HepG2 (cell line): Measurements from ENCODE around the gene BIRC6. TPM values are rescaled to one million over a fixed set of nuclear protein-coding genes. Genes with fewer than 3 reads are reported as not detected.

Experiments
- ATAC-seq: fragments of 200-7000 bp; cut with Tn5 transposase; 3 replicates; pipeline ENCODE4 v1.9.1; 2020; ENCODE audit warnings: mild to moderate bottlenecking, moderate library complexity
- BruUV-seq: library from RNA; stranded (reverse); fragments of 400-500 nt; replicated peaks from 2 replicates; lab custom pipeline; 2021; lab: Mats Ljungman, UMichigan
- CTCF ChIA-PET: fragments of 300-600 bp; formaldehyde crosslinking; extraction: SDS; loops from one replicate; lab custom pipeline; 2021; ENCODE audit warnings: low total read pairs, inconsistent platforms, low intra/inter-chr PET ratio; lab: Yijun Ruan, JAX
- POLR2A ChIA-PET: fragments of 350-600 bp; sonication (Branson Sonifier 250); formaldehyde crosslinking; loops from one replicate; lab custom pipeline; 2020; ENCODE audit warnings: antibody characterized with exemption, inconsistent platforms; lab: Yijun Ruan, JAX
- DNase-seq: peaks from one replicate; pipeline ENCODE4 v3.0.0-alpha.2; 2015; ENCODE audit warnings: low spot score
- FAIRE-seq: peaks from 3 replicates; lab custom pipeline; 2011; peaks lifted over from hg19 to GRCh38; lab: Jason Lieb, UNC
- H2AFZ ChIP-seq: one replicate; pipeline ENCODE4 v1.6.1; 2011; ENCODE audit warnings: low read length, inconsistent platforms
- H3K27ac ChIP-seq: fragments of 300-600 bp; 3 replicates; pipeline ENCODE4 v1.8.0; 2011; ENCODE audit warnings: mixed run types, mild to moderate bottlenecking, mixed read lengths, low read length, inconsistent platforms; ENCODE audit not compliant: insufficient read depth; ENCODE audit errors: extremely low read length
- H3K27me3 ChIP-seq, 2 experiments: fragments of 200-600 bp in 1 of 2; 2 replicates in 1 of 2; 3 replicates in 1 of 2; pipeline versions ENCODE4 v1.6.0 to v1.8.0; 2011; ENCODE audit warnings: low read length in 2 of 2, mild to moderate bottlenecking in 2 of 2, moderate library complexity in 2 of 2, inconsistent platforms in 1 of 2; ENCODE audit not compliant: insufficient read depth in 2 of 2, control insufficient read depth in 1 of 2
- H3K36me3 ChIP-seq, 2 experiments: fragments of 200-600 bp in 1 of 2; replicated peaks in 1 of 2; 2 replicates in 1 of 2; 3 replicates in 1 of 2; pipeline versions ENCODE4 v1.5.1 to v1.8.0; 2011; ENCODE audit warnings: low read length in 2 of 2, inconsistent platforms in 1 of 2; ENCODE audit not compliant: insufficient read depth in 2 of 2, control insufficient read depth in 1 of 2
- H3K4me1 ChIP-seq: 2 replicates; pipeline ENCODE4 v1.5.1; 2012; ENCODE audit warnings: low read length, inconsistent platforms; ENCODE audit not compliant: insufficient read depth
- H3K4me2 ChIP-seq: 2 replicates; pipeline ENCODE4 v1.6.0; 2011; ENCODE audit warnings: low read depth, low read length, inconsistent platforms
- H3K4me3 ChIP-seq, 3 experiments: fragments of 200-600 bp in 1 of 3; sonication (generic), shearing (Covaris generic) in 1 of 3; replicated peaks in 1 of 3; 2 replicates each; pipeline ENCODE4 v1.5.1; 2011 to 2016; ENCODE audit warnings: low read length in 3 of 3, inconsistent platforms in 2 of 3, low read depth in 2 of 3, mild to moderate bottlenecking in 2 of 3, control low read depth in 1 of 3, mixed read lengths in 1 of 3; ENCODE audit not compliant: insufficient read depth in 1 of 3
- H3K79me2 ChIP-seq: one replicate; pipeline ENCODE4 v1.6.1; 2011; ENCODE audit warnings: low read length, inconsistent platforms; ENCODE audit not compliant: insufficient read depth
- H3K9ac ChIP-seq: 2 replicates; pipeline ENCODE4 v1.6.0; 2011; ENCODE audit warnings: mild to moderate bottlenecking, low read depth, low read length, inconsistent platforms; ENCODE audit not compliant: insufficient read depth
- H3K9me3 ChIP-seq: 2 replicates; pipeline ENCODE4 v1.5.1; 2012; ENCODE audit warnings: mild to moderate bottlenecking, low read length
- H4K20me1 ChIP-seq: 2 replicates; pipeline ENCODE4 v1.6.0; 2011; ENCODE audit warnings: inconsistent platforms, mild to moderate bottlenecking, low read length, moderate library complexity; ENCODE audit not compliant: insufficient read depth
- CBX5 ChIP-seq: sonication (generic); formaldehyde crosslinking; IDR thresholded peaks from 2 replicates; pipeline ENCODE4 v1.4.0; 2020; ENCODE audit warnings: missing genetic modification reagents, borderline replicate concordance
- CEBPB ChIP-seq: IDR thresholded peaks from 2 replicates; pipeline ENCODE4 v1.6.1; 2011; ENCODE audit warnings: low read depth, low read length, improper control_type of control experiment, borderline replicate concordance
- CTCF ChIP-seq: sonication (generic); formaldehyde crosslinking; IDR thresholded peaks from 2 replicates; pipeline ENCODE4 v1.5.0; 2020; ENCODE audit warnings: mild to moderate bottlenecking, missing genetic modification reagents, moderate library complexity
- HNRNPH1 ChIP-seq: fragments of 200-400 bp; formaldehyde crosslinking; optimal IDR thresholded peaks from 2 replicates; pipeline ENCODE3; 2017; ENCODE audit warnings: mild to moderate bottlenecking, low read depth, low read length
- HOXA3 ChIP-seq: sonication (generic); formaldehyde crosslinking; IDR thresholded peaks from 2 replicates; pipeline ENCODE4 v1.5.0; 2020; ENCODE audit warnings: missing genetic modification reagents
- HOXA7 ChIP-seq: sonication (generic); formaldehyde crosslinking; IDR thresholded peaks from 2 replicates; pipeline ENCODE4 v1.8.1; 2022; ENCODE audit warnings: mild to moderate bottlenecking, missing genetic modification reagents, moderate library complexity
- KDM1A ChIP-seq: IDR thresholded peaks from 2 replicates; pipeline ENCODE4 v1.6.1; 2016; ENCODE audit warnings: missing compliant biosample characterization
- TOE1 ChIP-seq: sonication (generic); formaldehyde crosslinking; IDR thresholded peaks from 2 replicates; pipeline ENCODE4 v1.4.0; 2020; ENCODE audit warnings: mild to moderate bottlenecking, missing genetic modification reagents
- ZBTB1 ChIP-seq: sonication (generic); formaldehyde crosslinking; IDR thresholded peaks from 2 replicates; pipeline ENCODE4 v1.4.0; 2020; ENCODE audit warnings: missing genetic modification reagents, borderline replicate concordance
- WGBS: methylation state at CpG from one replicate; pipeline ENCODE4 v1.1.6; 2017; ENCODE audit warnings: low lambda C conversion rate; 5-methylcytosine and 5-hydroxymethylcytosine counted together
- in situ Hi-C: cut with HindIII; loops from 2 replicates; pipeline ENCODE4 v1.10.0; 2017; ENCODE audit warnings: low pct_unique_long_range_greater_than_20kb; ENCODE audit not compliant: extremely low pct_ligation_motif_present
- intact Hi-C: fragments of 100-400 bp; cut with micrococcal nuclease; formaldehyde crosslinking; loops from one replicate; pipeline ENCODE4 v1.10.0; 2022; ENCODE audit not compliant: unreplicated experiment
- polyA plus RNA-seq, 8 experiments: library from polyadenylated mRNA; depleted of rRNA in 3 of 8; stranded (reverse) in 7 of 8; unstranded in 1 of 8; fragments of >200 nt; fragmentation: Illumina TruSeq in 4 of 8; extraction: Trizol in 4 of 8; gene quantifications; 2 replicates each; pipeline versions ENCODE4 v1.2.1 to v1.2.3, GENCODE V29; 2011 to 2016; ENCODE audit warnings: low read depth in 4 of 8, missing spikeins in 1 of 8, mixed read lengths in 1 of 8; ENCODE audit not compliant: insufficient read depth in 1 of 8
- total RNA-seq, 5 experiments: library from RNA; depleted of rRNA; stranded (reverse); fragments of >200 nt; fragmentation: Illumina TruSeq; extraction: Trizol; gene quantifications; 2 replicates each; pipeline ENCODE4 v1.2.3, GENCODE V29; 2016; ENCODE audit warnings: low read depth in 1 of 5
- TF ChIP-seq, protein P1 (sequence below): sonication (generic); formaldehyde crosslinking; IDR thresholded peaks from 2 replicates; pipeline ENCODE4 v1.4.0; 2020; ENCODE audit warnings: missing genetic modification reagents, mild to moderate bottlenecking, borderline replicate concordance
- TF ChIP-seq, protein P2 (sequence below), 2 experiments: sonication (generic) in 1 of 2; formaldehyde crosslinking in 1 of 2; IDR thresholded peaks; 2 replicates each; pipeline versions ENCODE4 v1.4.0 to v1.6.1; 2018 to 2020; ENCODE audit warnings: missing genetic modification reagents in 2 of 2, borderline replicate concordance in 1 of 2, low read depth in 1 of 2, mild to moderate bottlenecking in 1 of 2, missing biosample characterization in 1 of 2

Gene BIRC6
- total and polyA plus RNA-seq, 2 of the 13 experiments (the other 11 are each of a cell fraction or from before 2014, with no cell fraction given), result 65.6 to 120 TPM

DNA sequence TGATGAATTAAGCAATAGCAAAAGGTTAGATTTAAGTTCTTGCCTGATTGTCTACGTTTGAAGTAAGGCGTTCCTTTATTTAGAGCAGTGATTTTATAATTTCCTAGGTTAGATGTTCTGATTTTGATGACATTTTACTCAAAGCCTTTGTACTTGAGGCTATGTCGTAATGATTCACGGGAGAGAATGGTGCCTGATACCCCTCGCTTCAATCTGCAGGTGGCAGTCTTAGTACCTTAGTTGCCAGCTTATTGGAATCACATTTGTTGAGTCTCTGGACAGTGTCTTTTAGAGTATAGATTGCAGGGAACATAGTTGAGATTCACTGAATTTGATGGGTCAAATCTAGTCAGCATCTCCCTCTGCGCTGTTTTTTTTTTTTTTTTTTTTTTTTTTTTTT, 89.5 kb downstream of the BIRC6 start:
- BruUV-seq, result no TSS peak
- POLR2A ChIA-PET, result no interaction called here
- no peak overlapping the region for H3K4me2 ChIP-seq
- CTCF ChIA-PET, result no interaction called here
- no peak overlapping the region for H2AFZ ChIP-seq
- FAIRE-seq, result no peak
- no peak overlapping the region for H3K4me3 ChIP-seq
- 90% methylated on average over 6 of the region's 6 CpGs for WGBS
- H3K9me3 ChIP-seq, result no peaks in the 10 kb centered on the region
- no peaks in the 10 kb centered on the region for H4K20me1 ChIP-seq
- no peaks in the 10 kb centered on the region for H3K79me2 ChIP-seq
- peak; percentile 48 for ATAC-seq
- H3K4me1 ChIP-seq, result peaks cover 34% of the 10 kb centered on the region
- no peaks in the 10 kb centered on the region for H3K27me3 ChIP-seq
- no peak overlapping the region for H3K9ac ChIP-seq
- in situ Hi-C loops, result no loop called here
- H3K27ac ChIP-seq, result peak overlapping the region; percentile 11
- H3K36me3 ChIP-seq, result peaks cover 14 to 60% of the 10 kb centered on the region in 2 experiments
- DNase-seq, result no peak
- intact Hi-C loops, result no loop called here
- TF ChIP-seq CBX5 (no peak), TOE1 (no peak), HNRNPH1 (no peak), KDM1A (CRISPR knock-in tag) (no peak), HOXA3 (no peak), ZBTB1 (CRISPR knock-in tag) (no peak), HOXA7 (CRISPR knock-in tag) (no peak), CEBPB (peak; percentile 72), CTCF (CRISPR knock-in tag) (peak; percentile 51)
- TF ChIP-seq, protein P1, sequence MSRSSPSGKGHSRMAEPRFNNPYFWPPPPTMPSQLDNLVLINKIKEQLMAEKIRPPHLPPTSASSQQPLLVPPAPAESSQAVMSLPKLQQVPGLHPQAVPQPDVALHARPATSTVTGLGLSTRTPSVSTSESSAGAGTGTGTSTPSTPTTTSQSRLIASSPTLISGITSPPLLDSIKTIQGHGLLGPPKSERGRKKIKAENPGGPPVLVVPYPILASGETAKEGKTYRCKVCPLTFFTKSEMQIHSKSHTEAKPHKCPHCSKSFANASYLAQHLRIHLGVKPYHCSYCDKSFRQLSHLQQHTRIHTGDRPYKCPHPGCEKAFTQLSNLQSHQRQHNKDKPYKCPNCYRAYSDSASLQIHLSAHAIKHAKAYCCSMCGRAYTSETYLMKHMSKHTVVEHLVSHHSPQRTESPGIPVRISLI, result no peak
- TF ChIP-seq, protein P2, sequence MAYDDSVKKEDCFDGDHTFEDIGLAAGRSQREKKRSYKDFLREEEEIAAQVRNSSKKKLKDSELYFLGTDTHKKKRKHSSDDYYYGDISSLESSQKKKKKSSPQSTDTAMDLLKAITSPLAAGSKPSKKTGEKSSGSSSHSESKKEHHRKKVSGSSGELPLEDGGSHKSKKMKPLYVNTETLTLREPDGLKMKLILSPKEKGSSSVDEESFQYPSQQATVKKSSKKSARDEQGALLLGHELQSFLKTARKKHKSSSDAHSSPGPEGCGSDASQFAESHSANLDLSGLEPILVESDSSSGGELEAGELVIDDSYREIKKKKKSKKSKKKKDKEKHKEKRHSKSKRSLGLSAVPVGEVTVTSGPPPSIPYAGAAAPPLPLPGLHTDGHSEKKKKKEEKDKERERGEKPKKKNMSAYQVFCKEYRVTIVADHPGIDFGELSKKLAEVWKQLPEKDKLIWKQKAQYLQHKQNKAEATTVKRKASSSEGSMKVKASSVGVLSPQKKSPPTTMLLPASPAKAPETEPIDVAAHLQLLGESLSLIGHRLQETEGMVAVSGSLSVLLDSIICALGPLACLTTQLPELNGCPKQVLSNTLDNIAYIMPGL (CRISPR knock-in tag; IDR thresholded peaks at IDR 0.05; ENCODE audit: borderline replicate concordance in 1 of 2, low read depth in 1 of 2), result no peak
